Fibroblast of lung (primary cell): ENCODE measurements around the gene CHM.

Experiments used
- EZH2 ChIP-seq: IDR thresholded peaks from 2 replicates; pipeline ENCODE4 v1.5.1; 2012; ENCODE audit warnings: low read length, control low read depth, mild to moderate bottlenecking; ENCODE audit errors: missing control alignments
- TF ChIP-seq, protein P1 (sequence below), 2 donors: IDR thresholded peaks in 1 of 2; conservative IDR thresholded peaks in 1 of 2; 1 replicate in 1 of 2; 2 replicates in 1 of 2; pipeline ENCODE4 v1.5.1; 2011 to 2012; ENCODE audit warnings: low read length in 2 of 2, control low read depth in 1 of 2, inconsistent platforms in 1 of 2, low read depth in 1 of 2, mild to moderate bottlenecking in 1 of 2

GRCh38 chrX:85903692-85904471, 143.5 kb downstream of the CHM start:
- no peak for TF ChIP-seq EZH2
- TF ChIP-seq, protein P1, sequence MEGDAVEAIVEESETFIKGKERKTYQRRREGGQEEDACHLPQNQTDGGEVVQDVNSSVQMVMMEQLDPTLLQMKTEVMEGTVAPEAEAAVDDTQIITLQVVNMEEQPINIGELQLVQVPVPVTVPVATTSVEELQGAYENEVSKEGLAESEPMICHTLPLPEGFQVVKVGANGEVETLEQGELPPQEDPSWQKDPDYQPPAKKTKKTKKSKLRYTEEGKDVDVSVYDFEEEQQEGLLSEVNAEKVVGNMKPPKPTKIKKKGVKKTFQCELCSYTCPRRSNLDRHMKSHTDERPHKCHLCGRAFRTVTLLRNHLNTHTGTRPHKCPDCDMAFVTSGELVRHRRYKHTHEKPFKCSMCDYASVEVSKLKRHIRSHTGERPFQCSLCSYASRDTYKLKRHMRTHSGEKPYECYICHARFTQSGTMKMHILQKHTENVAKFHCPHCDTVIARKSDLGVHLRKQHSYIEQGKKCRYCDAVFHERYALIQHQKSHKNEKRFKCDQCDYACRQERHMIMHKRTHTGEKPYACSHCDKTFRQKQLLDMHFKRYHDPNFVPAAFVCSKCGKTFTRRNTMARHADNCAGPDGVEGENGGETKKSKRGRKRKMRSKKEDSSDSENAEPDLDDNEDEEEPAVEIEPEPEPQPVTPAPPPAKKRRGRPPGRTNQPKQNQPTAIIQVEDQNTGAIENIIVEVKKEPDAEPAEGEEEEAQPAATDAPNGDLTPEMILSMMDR (conservative IDR thresholded peaks at IDR 0.05 in 1 of 2, IDR thresholded peaks at IDR 0.05 in 1 of 2; ENCODE audit: low read depth in 1 of 2, low read length in 2 of 2), result no peak
